GM18505 (cell line): ENCODE results near the gene DAPK1.

Source experiments
- ATAC-seq: cut with Tn5 transposase; IDR thresholded peaks from one replicate; pipeline ENCODE4 v1.9.1; 2021; ENCODE audit not compliant: unreplicated experiment
- POLR2A ChIP-seq: IDR thresholded peaks from 4 replicates; pipeline ENCODE4 v1.6.1; 2011; ENCODE audit warnings: borderline replicate concordance; ENCODE audit not compliant: insufficient read depth, insufficient read length; ENCODE audit errors: extremely low read depth

Gene DAPK1

GRCh38 chr9:87708986-87709728 lies 211.5 kb downstream of the DAPK1 start:
- no peak for TF ChIP-seq POLR2A
- no peak for ATAC-seq

- no peak for ATAC-seq
- no peak for TF ChIP-seq POLR2A
Observed at GRCh38 chr9:87710443-87710842, 212.8 kb downstream of the DAPK1 start.

- TF ChIP-seq POLR2A, result no peak
- no peak for ATAC-seq
Observed at GRCh38 chr9:87711857-87712800, 214.5 kb downstream of the DAPK1 start.

GRCh38 chr9:87712801-87713277 lies 215.2 kb downstream of the DAPK1 start:
- ATAC-seq, result no peak
- TF ChIP-seq POLR2A, result no peak

GRCh38 chr9:87713278-87713987 lies 215.8 kb downstream of the DAPK1 start:
- no peak for TF ChIP-seq POLR2A
- ATAC-seq, result no peak

GRCh38 chr9:87713988-87714330 lies 216.3 kb downstream of the DAPK1 start:
- no peak for TF ChIP-seq POLR2A

GRCh38 chr9:87714819-87715218 lies 217.2 kb downstream of the DAPK1 start:
- no peak for TF ChIP-seq POLR2A

More at GRCh38 chr9:87713988-87714330, 216.3 kb downstream of the DAPK1 start:
- no peak for ATAC-seq

DNA sequence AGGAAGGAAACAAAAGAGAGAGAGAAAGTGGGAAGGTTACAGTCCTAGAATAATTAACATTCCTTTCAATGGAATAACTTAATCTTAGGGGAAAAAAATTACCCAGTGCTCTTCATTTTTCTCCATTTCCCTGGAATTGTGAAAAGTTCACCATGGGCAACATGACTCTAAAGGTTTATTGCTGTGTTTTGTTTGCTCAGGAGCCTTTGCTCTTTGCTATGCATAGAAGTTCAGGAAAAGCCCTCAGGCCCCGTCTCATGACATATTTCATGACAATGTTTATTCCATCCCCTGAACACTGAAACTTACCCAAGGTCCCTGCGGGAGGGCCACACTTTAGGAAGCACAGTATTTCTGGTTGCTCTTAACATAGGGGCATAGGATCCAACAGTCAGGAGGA lies 218.5 kb downstream of the DAPK1 start:
- no peak for TF ChIP-seq POLR2A

More at GRCh38 chr9:87714819-87715218, 217.2 kb downstream of the DAPK1 start:
- no peak for ATAC-seq

GRCh38 chr9:87717456-87717855 lies 219.8 kb downstream of the DAPK1 start:
- ATAC-seq, result no peak

More for the DNA sequence above, 218.5 kb downstream of the DAPK1 start:
- no peak for ATAC-seq

GRCh38 chr9:87718231-87718630 lies 220.6 kb downstream of the DAPK1 start:
- no peak for ATAC-seq
- TF ChIP-seq POLR2A, result no peak

More at GRCh38 chr9:87717456-87717855, 219.8 kb downstream of the DAPK1 start:
- TF ChIP-seq POLR2A, result no peak

DNA sequence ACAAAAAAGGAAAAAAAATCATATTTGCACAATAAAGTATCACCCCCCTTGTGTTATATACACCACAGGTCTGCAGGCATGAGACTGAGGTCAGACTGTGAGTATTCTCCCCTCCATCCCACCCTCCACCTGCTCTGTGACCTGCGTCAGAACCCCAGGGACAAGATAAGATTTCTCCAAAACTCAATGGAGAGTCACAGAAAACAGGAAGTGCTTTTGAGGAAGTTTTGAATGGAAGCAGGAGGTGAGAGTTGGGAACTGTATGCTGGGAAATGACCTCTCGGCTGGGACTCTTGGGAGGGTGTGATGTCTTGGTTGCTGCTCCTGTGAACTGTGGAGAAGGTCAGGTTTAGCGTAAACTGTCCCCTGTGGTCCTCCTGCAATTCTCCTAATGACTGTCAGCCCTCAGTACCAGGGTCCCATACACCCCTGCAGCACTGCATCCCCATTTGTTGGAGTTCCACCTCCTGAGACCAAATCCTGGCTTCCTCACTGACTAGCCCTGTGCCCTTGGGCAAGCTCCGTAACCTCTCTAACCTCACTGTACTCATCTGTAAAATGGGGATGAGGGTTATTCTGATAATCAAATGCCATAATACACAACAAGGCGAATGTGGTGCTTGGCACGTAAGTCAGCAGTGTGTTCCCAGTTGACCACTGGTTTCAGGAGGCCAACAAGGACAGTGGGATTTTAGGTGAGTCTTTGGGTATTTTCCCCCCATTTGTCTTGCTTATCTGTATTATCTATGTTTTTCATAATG lies 221.4 kb downstream of the DAPK1 start:
- ATAC-seq, result no peak
- TF ChIP-seq POLR2A, result no peak

DNA sequence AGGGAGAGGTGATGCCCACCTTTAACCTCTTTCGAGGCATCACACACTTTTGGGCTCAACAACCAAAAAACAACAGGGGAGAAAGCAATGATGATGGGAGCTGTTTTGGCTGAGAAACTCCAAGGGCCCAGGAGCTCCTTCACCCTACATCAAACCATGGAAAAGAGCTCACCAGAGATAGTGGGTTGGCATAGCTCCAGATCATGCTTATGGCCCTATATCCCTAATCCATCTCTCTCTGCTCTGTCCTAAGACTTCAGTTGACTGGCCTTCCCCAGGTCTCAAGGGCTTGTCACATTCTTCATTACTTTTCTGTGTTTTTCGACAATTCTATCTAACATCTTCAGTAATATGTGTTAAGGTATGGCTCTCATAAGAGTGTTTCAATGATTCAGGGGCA lies 222.5 kb downstream of the DAPK1 start:
- no peak for TF ChIP-seq POLR2A

More for the DNA sequence above, 222.5 kb downstream of the DAPK1 start:
- no peak for ATAC-seq
